Measurements from ENCODE around the gene CAMTA1.

The CAMTA1 gene

GRCh38 chr1:6935911-6936690, 150.8 kb downstream of the CAMTA1 start:
- DNase-seq = no peak

GRCh38 chr1:6937048-6937447, 151.8 kb downstream of the CAMTA1 start:
- no peak for DNase-seq

GRCh38 chr1:6939363-6939762, 154.1 kb downstream of the CAMTA1 start:
- no peak for DNase-seq

- DNase-seq = no peak
Measured at GRCh38 chr1:6941786-6942185, 156.5 kb downstream of the CAMTA1 start.

- no peak for DNase-seq
Measured at GRCh38 chr1:6942990-6943389, 157.7 kb downstream of the CAMTA1 start.

GRCh38 chr1:6944434-6944833, 159.2 kb downstream of the CAMTA1 start:
- DNase-seq = no peak

- no peak for DNase-seq
Measured at GRCh38 chr1:6947952-6948351, 162.7 kb downstream of the CAMTA1 start.

GRCh38 chr1:6948416-6948815, 163.2 kb downstream of the CAMTA1 start:
- DNase-seq = no peak

- DNase-seq = peak; percentile 17
Measured at GRCh38 chr1:6948861-6949260, 163.6 kb downstream of the CAMTA1 start.

GRCh38 chr1:6950001-6950765, 164.9 kb downstream of the CAMTA1 start:
- no peak for DNase-seq

- DNase-seq = no peak
Measured at GRCh38 chr1:6951536-6951935, 166.3 kb downstream of the CAMTA1 start.

- no peak for DNase-seq
Measured at GRCh38 chr1:6953216-6953615, 168.0 kb downstream of the CAMTA1 start.

- no peak for DNase-seq
Measured at GRCh38 chr1:6953907-6954364, 168.7 kb downstream of the CAMTA1 start.

GRCh38 chr1:6954591-6954990, 169.3 kb downstream of the CAMTA1 start:
- DNase-seq = no peak

GRCh38 chr1:6955357-6956094, 170.3 kb downstream of the CAMTA1 start:
- no peak for DNase-seq

- DNase-seq = no peak
Measured at GRCh38 chr1:6956488-6957159, 171.4 kb downstream of the CAMTA1 start.

GRCh38 chr1:6957341-6957740, 172.1 kb downstream of the CAMTA1 start:
- DNase-seq = no peak

- no peak for DNase-seq
Measured at GRCh38 chr1:6958407-6959030, 173.3 kb downstream of the CAMTA1 start.

- no peak for DNase-seq
Measured at GRCh38 chr1:6959491-6959890, 174.2 kb downstream of the CAMTA1 start.

GRCh38 chr1:6960291-6960811, 175.1 kb downstream of the CAMTA1 start:
- peak; percentile 87 for DNase-seq

- DNase-seq = no peak
Measured at GRCh38 chr1:6960860-6961259, 175.6 kb downstream of the CAMTA1 start.

GRCh38 chr1:6961289-6961688, 176.0 kb downstream of the CAMTA1 start:
- no peak for DNase-seq

Data from EL (cell line).